NCI-H510A (cell line): Measurements from ENCODE around the gene MRPL55.

Source experiments
- DNase-seq: peaks from one replicate; lab custom pipeline; 2025; lab: John Stamatoyannopoulos, UW

Gene MRPL55

DNA sequence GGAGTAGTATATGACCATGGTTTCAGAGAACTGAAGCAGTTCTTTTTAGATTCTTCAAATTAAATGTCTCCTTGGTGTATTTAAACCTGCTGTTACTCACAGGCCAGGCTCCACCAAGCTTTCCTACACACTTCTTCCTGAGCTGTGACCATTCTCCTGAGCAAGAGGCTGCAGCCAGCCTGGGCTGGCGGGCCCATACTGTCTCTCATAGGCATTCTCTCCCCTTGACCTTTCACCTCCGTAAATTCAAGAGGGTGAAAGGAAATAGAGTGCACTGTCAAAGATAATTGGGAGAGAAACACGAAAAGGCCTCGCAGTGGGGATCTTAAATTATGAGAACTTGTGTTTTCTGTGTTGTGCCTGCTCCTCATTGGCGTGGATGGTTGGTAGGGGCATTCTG is 24.3 kb downstream of the MRPL55 start:
- no peak for DNase-seq

DNA sequence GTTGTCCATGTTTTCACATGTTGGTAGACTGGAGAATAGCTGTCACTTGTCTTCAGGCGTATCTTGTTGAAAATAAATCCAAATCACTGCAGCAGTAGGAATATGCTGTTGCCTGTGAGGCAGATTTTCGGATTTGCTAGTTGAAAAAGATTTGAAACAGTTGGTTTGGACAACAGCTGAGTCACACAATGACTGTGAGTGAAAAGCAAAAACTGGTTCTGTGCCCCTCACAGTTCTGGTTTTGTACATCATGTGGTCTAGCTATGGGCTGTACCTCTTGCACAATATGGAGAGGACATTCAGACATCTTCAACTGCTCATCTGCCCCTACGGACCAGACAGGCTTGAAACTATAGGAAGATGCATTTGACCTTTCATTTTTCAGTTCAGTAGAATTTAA is 24.8 kb downstream of the MRPL55 start:
- DNase-seq: no peak

DNA sequence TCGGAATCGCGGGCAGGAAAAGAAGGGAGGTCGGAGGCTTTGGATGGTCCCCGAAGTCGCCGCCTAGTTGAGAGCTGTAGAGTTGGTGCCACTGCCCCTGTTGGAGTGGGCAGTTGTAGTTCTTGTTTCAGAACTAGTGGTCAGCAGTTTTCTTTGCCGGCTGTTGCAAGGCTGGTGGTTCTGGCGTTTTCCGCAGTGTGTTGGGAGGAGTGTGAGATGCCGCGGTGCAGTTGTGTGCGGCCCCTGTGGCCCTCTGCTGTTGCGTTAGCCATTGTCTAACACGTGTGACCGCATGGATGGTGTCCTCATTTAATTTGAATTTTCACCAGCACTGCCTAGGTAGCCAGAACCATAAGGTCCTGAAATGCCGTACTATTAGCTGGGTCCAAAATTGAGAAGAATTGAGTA is 25.2 kb downstream of the MRPL55 start:
- no peak for DNase-seq

DNA sequence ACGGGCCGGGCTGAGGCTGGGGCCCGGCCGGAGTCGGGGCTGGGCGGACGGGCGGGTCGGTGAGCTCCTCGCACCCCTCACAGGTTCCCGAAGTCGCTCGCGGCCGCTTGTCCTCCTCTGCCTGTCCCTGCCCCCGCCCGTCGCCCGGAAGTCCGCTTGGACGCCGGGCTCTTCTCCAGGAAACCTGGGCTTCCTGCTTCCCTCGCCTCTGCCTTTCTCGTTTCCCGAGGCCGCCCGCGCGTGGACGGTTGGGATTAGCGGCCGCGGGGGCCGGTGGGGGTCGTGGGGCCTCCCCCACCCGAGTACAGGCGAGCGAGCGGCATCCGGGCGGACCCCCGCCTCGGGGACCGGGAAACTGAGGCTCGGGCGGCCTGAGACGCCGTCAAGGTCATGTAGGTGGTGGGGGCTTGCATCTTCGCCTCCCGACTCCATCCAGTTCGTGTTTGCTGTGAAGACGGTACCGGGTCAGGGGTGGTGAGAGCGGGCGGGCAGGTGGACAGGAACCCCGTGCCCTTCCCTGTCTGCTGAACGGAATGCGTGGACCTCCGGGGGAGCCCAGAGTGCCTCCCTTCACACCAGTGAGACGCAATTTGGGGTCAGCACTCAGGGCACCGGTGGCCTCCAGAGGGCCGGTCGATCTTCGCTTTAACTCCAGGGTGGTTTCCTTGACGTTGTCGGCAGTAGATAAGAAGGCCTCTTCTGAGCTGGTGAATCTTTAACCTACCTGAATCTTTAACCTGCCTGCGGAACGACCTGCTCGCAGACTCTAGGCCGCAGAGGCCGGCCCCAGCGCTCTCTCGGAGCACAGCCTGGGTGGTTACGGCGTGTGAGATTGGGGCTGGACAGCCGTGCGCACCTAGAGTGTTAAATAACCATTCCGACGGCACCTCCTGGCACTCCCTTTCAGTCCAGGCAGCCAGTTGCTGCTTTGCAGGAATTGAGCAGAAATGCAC is 25.9 kb downstream of the MRPL55 start:
- DNase-seq: no peak

DNA sequence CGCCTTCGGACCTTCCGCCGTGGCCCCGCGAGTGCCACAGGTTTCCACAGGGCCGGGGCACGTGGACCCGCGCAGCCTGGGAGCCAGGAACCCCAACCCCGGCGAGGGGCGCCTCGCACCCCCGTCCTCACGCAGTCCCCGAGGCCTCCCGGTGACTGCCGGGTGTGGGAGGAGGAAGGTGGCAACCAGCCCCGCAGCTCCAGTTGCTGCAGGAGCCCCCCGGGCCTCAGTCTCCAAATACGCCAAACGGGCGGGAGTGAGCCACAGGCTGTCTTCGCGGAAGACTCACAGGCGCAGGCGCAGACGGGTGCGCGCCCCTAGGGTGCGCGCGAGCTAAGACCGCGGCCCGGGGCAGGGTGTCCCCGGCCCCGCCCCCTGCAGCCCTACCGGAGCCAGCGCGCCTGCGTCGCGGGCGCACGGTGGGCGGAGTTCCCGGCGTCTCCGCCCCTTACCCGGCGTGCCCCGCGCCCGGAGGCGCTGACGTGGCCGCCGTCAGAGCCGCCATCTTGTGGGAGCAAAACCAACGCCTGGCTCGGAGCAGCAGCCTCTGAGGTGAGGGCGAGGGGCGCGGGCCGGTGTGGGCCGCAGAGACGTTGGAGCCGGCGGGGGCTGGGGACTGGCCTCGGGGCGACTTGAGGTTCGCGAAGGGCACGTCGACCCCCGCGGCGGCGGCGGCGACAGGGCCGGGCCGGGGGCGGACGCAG is 26.7 kb downstream of the MRPL55 start, which contains the start of gene ARF1:
Gene ARF1 (plus strand): TSS at position 495 of the 704 bp plus-strand sequence. CDS start 14,407 bp downstream, outside the sequence.
- DNase-seq: peak; percentile 78

DNA sequence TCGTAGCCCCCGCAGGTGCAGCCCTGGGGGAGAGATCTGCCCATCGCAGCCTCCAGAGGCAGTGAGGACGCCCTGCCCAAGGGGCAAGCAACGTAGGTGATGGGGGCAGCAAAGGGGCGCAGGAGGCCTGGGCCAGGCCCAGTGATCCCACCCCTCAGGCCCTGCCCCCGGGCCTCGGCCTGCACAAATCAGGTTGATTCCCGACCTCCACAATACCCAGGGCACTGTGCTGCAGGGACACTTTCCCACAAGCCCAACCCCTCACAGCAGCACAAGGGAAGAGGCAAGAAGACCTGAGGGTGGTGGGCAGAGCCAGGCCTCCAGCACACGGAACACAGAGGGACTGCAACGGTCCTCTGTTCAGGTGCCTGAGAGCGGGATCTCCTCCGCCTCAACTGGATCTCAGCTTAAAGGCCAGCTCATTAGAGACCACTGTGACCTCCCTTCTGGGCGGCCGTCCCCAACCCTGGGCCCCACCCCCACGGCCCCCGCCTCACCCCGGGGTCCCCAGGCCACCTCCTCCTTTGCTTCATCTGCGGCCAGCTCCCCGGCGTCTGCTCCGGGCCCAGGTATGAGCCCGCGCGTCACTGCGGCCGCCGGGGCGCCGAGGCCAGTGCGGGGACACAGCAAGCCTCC is 27.4 kb downstream of the MRPL55 start:
- no peak for DNase-seq

DNA sequence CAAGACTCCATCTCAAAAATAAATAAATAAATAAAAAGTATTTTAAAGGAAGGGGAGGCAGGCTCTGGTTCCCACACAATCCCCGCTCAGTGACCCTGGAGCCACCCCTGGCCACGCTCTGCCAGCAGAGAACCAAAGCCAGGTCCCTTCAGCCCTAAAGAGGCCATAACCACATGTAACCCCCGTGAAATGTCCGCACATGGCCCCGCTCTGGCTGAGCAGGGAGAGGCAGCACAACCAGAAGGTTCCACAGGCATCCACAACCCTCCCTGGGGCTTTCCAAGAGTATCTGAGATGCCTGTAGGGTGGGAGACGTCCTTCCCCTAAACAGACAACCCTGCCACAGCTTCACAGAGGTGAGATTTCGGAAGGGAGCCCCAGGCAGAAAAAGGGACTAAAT is 28.0 kb downstream of the MRPL55 start:
- DNase-seq: no peak

DNA sequence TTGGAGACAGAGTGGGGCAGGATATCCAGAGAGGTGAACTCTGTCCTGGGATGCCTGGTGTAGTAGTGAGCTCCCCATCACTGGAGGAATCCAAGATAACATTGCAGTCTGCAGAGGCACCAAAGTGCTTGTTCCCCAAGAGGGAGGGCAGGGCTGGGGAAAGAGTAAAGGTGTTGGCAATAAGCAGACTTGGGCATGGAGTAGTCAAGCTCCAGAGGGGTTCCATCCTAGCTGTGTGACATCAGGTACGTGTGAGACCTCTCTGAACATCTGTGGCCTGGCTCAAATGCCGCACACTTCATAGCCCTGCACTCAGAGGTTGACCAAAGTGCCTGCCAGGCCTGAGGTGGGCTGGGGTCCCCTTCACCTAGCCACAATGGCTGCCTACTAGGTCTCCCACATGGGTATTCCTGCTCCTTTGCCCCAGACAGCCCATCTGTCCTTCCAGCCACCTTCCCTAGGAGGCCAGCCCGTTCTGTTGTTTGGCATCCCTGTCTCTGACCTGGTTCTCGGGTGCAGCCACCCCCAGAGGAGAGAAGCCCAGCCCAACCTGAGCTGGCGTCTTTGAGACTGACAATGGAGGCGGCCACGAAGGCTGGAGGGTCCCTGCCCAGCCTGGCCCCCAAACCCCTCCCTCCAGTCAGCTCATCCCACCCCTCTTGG is 29.4 kb downstream of the MRPL55 start:
- no peak for DNase-seq

DNA sequence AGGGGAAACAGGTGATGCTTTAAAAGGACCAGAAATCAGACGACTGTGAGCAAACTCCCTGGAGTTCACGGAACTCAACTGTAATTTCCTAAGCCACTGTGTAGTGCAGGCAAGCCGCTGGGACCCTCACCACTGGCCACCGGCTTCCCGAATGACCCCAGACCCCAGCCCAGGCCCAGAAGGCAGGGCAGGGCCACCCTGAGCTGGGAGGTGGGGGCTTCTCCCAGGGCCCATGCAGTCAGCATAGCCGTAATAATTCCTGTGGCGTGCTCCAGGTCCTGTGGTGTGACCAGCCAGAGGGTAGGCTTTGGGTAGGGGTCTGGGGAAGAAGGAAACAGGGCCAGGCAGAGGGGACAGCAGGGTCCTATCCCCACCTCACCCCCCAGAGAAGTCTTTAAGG is 30.1 kb downstream of the MRPL55 start:
- no peak for DNase-seq

DNA sequence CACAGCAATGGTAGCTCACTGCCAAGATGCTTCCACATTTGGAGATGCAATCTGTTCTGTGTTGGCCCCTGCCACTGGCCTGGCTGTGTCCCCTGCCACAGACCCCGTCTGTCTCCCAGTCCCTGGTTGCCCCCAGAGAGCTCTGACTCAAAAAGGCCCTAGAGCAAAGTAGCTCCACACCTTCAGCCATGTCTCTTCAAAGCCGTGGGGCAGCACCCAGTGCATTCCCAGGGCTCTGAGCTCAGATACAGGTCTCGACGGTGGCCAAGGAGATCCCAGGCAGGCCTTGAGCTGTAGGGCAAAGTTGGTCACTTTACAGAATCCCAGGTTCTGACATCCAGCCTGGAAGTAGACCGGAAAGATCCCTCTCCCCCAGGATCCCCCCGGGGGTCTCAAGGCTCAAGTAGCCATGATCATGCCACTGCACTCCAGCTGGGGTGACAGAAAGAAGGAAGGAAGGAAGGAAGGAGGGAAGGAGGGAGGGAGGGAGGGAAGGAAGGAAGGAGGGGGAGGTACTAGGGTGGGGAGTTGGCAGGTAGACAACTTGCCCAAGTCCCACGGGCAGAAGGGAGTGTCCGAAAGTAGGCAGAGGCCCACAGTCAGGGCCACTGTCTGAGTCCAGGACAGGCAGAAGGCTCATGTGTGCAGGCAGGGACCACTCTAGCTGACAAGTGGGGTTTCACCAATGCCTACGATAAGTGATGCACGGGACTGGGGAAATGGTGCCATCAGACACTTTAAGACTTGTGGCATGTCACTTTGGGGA is 31.4 kb downstream of the MRPL55 start:
- no peak for DNase-seq

DNA sequence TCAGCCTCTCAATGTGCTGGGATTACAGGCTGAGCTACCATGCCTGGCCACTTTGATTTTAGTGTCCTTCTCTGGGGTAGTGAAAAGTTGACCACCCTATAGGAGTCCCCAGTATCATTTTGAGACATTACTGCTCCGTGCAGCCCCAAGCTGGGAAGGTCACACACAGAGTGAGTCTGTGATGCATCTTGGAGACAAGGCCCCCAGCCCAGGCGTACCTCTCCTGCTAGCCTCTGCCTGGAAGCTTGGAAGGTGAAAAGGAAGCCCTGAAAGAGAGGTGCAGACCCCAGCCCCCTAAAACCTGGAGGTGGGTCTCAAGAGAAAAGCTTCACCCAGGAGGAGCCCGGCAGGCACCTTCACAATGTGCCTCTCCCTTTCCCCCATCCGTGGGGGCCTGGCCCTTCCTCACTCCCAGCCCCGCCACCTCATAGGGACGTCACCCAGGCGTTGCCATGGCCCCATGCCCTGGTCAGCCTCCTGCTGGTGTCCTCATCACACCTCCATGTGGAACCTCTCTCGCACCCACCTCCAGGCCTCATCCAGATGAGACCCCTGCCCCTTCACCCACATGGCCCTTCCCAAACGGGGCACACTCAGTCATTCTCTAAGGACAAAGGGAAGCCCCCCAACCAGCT is 32.2 kb downstream of the MRPL55 start:
- DNase-seq: no peak

DNA sequence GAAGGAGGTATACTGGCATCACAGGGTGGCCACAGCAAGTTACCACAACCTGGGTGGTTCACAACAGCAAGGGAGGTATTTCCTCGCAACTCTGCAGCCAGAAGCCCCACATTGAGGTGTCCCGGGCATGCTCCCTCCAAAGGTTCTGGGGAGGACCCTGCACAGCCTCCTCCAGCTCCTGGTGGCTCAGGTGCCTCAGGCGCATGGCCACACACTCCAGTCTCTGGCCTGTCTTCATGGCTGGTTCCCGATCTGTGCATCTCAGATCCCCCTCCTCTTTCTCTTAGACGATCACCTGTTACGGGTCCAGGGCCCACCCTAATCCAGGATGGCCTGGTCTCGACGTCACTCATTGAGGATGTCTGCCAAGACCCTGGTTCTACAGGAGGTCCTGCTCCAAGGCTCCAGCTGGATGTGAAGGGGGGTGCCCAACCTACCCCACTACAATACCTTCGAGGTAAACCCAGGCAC is 33.3 kb downstream of the MRPL55 start:
- DNase-seq: no peak

DNA sequence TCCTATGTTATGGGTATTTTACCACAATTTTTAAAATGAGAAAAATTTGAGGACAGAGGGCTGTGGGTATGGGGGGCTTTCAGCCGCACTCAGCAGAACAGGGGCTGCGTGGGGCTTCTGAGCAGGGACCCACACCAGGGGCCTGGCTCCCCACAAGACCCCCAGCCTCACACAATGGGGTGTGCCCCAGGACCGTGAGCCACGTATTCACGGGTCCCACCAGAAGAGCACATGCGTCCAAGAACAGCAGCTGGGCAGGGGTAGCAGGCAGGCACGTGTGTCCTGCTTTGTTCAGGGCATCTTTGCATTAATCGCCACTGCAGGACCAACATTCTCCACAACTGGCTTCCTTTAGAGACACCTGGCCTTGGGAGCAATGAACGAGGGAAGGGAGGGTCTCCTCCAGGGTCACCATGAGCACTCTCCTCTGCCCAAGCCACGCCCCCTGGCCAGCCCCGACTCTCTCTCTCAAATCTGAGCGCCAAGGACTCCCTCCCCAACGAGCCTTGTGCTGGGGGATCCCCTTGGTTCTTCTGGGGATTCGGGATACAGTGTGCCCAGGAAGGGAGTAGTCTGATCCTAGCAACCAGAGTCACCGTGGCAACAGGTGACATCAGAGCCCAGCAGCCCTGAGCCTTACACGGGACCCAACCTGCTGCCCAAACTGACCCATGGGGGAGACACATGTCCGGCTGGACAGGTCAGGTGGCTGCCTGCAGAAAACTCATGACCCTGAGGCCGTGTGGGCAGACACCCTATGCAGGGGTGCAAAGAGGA is 34.0 kb downstream of the MRPL55 start:
- DNase-seq: no peak

DNA sequence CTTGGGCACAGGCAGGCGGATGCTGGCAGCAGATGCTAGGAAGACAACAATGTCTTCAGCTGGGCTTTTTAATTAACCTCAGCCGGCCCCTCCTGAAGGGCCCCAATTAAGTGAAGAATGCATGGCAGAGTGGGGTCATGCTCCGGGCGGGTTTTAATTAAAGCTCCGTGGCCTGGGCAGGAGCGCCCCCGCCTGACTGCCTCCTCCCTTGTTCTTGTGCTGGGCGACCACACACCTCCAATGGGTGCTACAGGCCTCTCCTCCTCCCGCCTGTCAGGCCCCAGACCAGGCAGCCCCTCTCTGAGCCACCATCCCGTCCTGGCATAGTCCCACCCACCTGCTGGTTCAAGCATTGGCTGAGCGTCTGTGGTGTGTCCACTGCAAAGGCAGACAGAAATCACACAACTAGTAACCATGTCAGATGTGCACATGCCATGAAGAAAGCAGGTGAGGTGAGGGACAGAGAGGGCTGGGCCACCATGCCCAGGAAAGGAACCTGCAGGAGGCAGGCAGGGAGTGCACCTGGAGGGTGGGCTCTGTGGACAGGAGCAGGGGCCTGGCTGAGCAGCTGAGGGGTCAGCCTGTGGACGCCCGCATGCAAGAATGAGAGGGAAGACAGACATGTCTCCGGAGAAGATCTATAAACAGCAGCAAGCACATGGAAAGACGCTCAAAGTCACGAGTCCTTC is 35.1 kb downstream of the MRPL55 start:
- no peak for DNase-seq

DNA sequence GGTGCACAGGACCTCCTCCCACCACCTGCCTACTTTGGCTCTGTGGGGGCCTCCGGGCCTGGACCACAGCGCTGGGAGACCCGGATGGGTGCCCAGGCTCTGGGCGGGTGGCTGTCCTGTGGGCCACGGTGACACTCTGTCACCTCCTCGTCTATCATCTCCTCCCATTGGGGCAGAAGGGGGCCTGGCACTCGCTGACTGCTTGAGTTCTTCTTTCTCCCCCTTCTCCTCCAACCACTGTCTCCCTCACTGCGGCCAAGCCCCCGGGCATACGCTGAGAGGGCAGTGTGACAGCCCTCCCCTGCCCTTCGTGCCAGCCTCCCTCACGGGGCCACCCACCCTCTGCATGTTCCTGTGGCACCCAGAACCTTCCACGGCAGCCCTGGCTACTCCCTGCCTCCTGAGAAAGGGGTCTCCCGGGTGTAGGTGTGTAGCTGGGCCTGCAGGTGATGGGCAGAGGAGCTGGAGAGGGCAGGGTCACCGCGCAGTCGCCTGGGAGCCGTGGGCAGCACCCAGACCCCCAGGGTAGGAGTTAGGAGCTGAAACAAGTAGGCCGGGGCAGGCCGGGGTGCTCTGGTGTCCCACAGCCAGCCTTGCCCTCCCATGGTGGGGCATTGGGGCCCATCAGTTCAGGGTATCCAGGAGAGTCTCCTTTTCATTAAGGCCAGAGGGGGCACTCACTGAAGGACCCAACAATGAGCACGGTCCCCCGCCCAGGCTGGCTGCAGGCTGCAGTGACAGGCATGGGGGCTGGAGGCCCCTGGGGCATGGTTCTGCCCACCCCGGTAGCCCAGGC is 35.8 kb downstream of the MRPL55 start:
- no peak for DNase-seq

DNA sequence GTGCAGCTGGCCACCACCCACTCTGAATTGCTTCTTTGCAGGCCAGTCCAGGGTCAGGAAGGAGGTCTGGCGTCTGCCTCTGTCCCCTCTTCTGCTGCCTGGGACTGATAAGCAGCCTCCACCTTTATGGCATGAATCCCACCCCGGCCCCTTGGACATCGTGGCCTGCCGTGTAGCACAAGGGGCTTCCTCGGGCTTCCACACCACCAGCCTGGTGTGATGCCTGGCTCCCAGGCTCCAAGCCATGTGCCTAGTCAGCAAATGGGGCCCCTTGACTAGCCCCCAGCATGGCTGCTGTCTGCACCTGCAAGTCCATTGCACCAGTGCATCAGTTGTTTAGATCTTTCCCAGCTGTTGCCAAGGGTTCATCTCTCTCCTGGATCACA is 36.4 kb downstream of the MRPL55 start:
- DNase-seq: no peak

DNA sequence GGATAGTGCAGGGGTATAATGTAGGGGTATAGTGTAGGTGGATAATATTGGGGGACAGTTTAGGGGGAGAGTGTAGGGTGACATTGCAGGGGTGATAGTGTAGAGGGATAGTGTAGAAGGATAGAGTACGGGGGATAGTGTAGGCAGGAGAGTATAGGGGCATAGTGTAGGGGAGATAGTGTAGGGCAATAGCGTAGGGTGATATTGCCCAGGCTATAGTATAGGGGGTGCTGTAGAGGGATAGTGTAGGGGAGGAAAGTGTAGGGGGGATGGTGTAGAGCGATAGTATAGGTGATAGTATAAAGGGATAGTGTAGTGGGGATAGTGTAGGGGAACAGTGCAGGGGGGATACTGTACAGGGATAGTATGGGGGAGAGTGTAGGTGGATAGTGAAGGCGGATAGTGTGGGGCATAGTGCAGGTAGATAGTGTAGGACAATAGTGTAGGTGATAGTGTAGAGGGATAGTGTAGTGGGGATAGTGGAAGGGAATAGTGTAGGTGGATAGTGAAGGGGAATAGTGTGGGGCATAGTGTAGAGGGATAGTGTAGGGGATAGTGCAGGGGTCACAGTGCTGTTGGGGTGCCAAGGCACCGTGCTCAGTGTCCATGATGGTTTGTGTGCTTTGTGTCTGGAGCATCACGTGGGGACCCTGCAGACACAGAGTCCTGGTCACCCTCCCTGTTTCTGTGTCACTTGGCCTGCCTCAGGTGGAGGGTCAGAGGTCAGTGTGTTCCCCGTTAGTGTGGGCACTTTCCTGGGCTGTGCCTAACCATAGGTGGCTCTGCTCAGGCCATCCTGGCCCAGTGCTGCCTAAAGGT is 37.1 kb downstream of the MRPL55 start:
- DNase-seq: no peak

DNA sequence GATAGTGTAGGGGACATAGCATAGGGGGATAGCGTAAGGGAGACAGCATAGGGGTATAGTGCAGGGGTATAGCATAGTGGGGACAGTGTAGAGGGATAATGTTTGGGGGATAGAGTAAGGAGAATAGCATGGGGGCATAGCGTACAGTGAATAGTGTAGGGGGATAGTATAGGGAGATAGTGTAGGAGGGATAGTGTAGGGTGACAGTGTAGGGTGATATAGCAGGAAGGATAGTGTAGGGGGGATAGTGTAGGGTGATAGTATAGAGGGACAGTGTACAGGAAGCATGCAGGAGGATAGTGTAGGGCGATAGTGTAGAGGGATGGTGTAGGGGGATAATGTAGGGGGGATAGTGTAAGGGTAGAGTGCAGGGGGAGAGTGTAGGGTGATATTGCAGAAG is 38.2 kb downstream of the MRPL55 start:
- DNase-seq: no peak
